Right cardiac atrium (tissue), 5 donors: Measurements from ENCODE around the gene CERK. TPM values are rescaled to one million over a fixed set of nuclear protein-coding genes. Genes with fewer than 3 reads are reported as not detected.

Experiments
- ATAC-seq, 2 donors: fragments of 200-7000 bp; cut with Tn5 transposase; one replicate each; pipeline versions ENCODE4 v1.8.0 to v1.9.1; 2020; ENCODE audit warnings: moderate library complexity in 2 of 2, mild to moderate bottlenecking in 1 of 2
- DNase-seq, 3 donors: peaks; one replicate each; pipeline ENCODE4 v3.0.0-alpha.2; 2020
- H3K27ac ChIP-seq: one replicate; pipeline ENCODE4 v1.5.1; 2013; ENCODE audit warnings: mild to moderate bottlenecking, low read length, control low read depth, moderate library complexity
- H3K27me3 ChIP-seq: one replicate; pipeline ENCODE4 v1.6.1; 2013; ENCODE audit not compliant: control insufficient read depth, insufficient read depth
- H3K4me1 ChIP-seq: one replicate; pipeline ENCODE4 v1.6.1; 2013; ENCODE audit warnings: low read length; ENCODE audit not compliant: control insufficient read depth, insufficient read depth
- H3K4me3 ChIP-seq: one replicate; pipeline ENCODE4 v1.5.1; 2013; ENCODE audit warnings: low read length, control low read depth
- H3K9me3 ChIP-seq: one replicate; pipeline ENCODE4 v1.6.1; 2013; ENCODE audit warnings: low read length; ENCODE audit not compliant: control insufficient read depth
- WGBS: extraction: QIAGEN DNeasy Blood & Tissue Kit; methylation state at CpG from one replicate; pipeline ENCODE4 v1.1.7; 2013; 5-methylcytosine and 5-hydroxymethylcytosine counted together
- intact Hi-C, 4 donors: fragments of 100-400 bp; cut with DNase I; formaldehyde crosslinking; loops; one replicate each; pipeline versions ENCODE4 v1.11.0 to v1.14.0; 2022 to 2023
- polyA plus RNA-seq: library from polyadenylated mRNA; stranded (reverse); fragments of 200-250 nt; gene quantifications from one replicate; pipeline ENCODE4 v1.2.3, GENCODE V29; 2013
- total RNA-seq, 4 donors: library from RNA; stranded (reverse); fragmentation: NEBNext Ultra II Directional; extraction: Animal tissue kit (Norgen Biotek cat#: 25700); gene quantifications; one replicate each; pipeline ENCODE4 v1.2.1, GENCODE V29; 2021
- donor health status: healthy with polysubstance abuse.
- donor health status: DM: no; HTN: yes; CAD: no.
- donor health status: DM: no; HTN: no; CAD: no.
- donor health status: DM: no; HTN: yes; CAD: no; lungs with severe emphysema.
- donor health status: DM: yes; HTN: yes; CAD: no.

Gene CERK
- total and polyA plus RNA-seq, 5 donors = 32.6 to 83.5 (median 61.1) TPM

GRCh38 chr22:46668116-46668515 is 69.9 kb downstream of the CERK start:
- intact Hi-C loops = loop anchor here in 1 of 4 donors (5.0 kb wide), 1 partner anchor 106 kb away; no protein-coding TSS in a partner anchor
- ATAC-seq (no peak), DNase-seq (peak; percentile 12 to 53 (median 39))
- Histone ChIP-seq H3K27ac (no peak overlapping the region), H3K9me3 (no peaks in the 10 kb centered on the region), H3K27me3 (no peaks in the 10 kb centered on the region), H3K4me3 (no peak overlapping the region), H3K4me1 (no peaks in the 10 kb centered on the region)
- WGBS = 86% methylated on average over 24 of the region's 24 CpGs

- Histone ChIP-seq H3K4me3 (no peak overlapping the region), H3K9me3 (no peaks in the 10 kb centered on the region), H3K4me1 (no peaks in the 10 kb centered on the region), H3K27ac (no peak overlapping the region), H3K27me3 (no peaks in the 10 kb centered on the region)
- intact Hi-C loops = loop anchor here in 1 of 4 donors (5.0 kb wide), 1 partner anchor 105 kb away; no protein-coding TSS in a partner anchor
- no peak for DNase-seq
- WGBS = 94% methylated on average over 10 of the region's 10 CpGs
- ATAC-seq = no peak
Observed at GRCh38 chr22:46667245-46667623, 70.8 kb downstream of the CERK start.

GRCh38 chr22:46666577-46667244 is 71.3 kb downstream of the CERK start:
- intact Hi-C loops = loop anchor here in 1 of 4 donors (5.0 kb wide), 1 partner anchor 104 kb away; no protein-coding TSS in a partner anchor
- ATAC-seq (no peak), DNase-seq (peak; percentile 9 to 43 (median 25))
- H3K27me3 ChIP-seq = no peaks in the 10 kb centered on the region
- no peaks in the 10 kb centered on the region for H3K4me1 ChIP-seq
- H3K9me3 ChIP-seq = no peaks in the 10 kb centered on the region
- no peak overlapping the region for H3K4me3 ChIP-seq
- H3K27ac ChIP-seq = no peak overlapping the region
- WGBS = 96% methylated on average over 17 of the region's 17 CpGs

GRCh38 chr22:46665751-46666280 is 72.2 kb downstream of the CERK start:
- H3K4me1 ChIP-seq = no peaks in the 10 kb centered on the region
- intact Hi-C loops = loop anchor here in 1 of 4 donors (5.0 kb wide), 1 partner anchor 104 kb away; no protein-coding TSS in a partner anchor
- DNase-seq = peak; percentile 10 to 47 (median 22)
- ATAC-seq = no peak
- no peaks in the 10 kb centered on the region for H3K27me3 ChIP-seq
- H3K27ac ChIP-seq = no peak overlapping the region
- no peak overlapping the region for H3K4me3 ChIP-seq
- 95% methylated on average over 18 of the region's 18 CpGs for WGBS
- no peaks in the 10 kb centered on the region for H3K9me3 ChIP-seq

- peak; percentile 21 to 77 (median 38) for DNase-seq
Observed at GRCh38 chr22:46665151-46665695, 72.8 kb downstream of the CERK start.

GRCh38 chr22:46664301-46664855 is 73.7 kb downstream of the CERK start:
- H3K9me3 ChIP-seq = no peaks in the 10 kb centered on the region
- DNase-seq = peak; percentile 10 to 50 (median 48)
- no peak for ATAC-seq
- no peaks in the 10 kb centered on the region for H3K27me3 ChIP-seq
- intact Hi-C loops = no loop called here
- 91% methylated on average over 13 of the region's 13 CpGs for WGBS
- no peak overlapping the region for H3K27ac ChIP-seq
- H3K4me1 ChIP-seq = no peaks in the 10 kb centered on the region
- H3K4me3 ChIP-seq = no peak overlapping the region

More at GRCh38 chr22:46665151-46665695, 72.8 kb downstream of the CERK start:
- Histone ChIP-seq H3K4me1 (no peaks in the 10 kb centered on the region), H3K27ac (no peak overlapping the region), H3K9me3 (no peaks in the 10 kb centered on the region), H3K27me3 (no peaks in the 10 kb centered on the region), H3K4me3 (no peak overlapping the region)
- 95% methylated on average over 21 of the region's 21 CpGs for WGBS
- ATAC-seq = no peak
- intact Hi-C loops = loop anchor here in 1 of 4 donors (5.0 kb wide), 1 partner anchor 103 kb away; no protein-coding TSS in a partner anchor

GRCh38 chr22:46663436-46664100 is 74.5 kb downstream of the CERK start:
- H3K27ac ChIP-seq = no peak overlapping the region
- no peaks in the 10 kb centered on the region for H3K27me3 ChIP-seq
- WGBS = 91% methylated on average over 28 of the region's 28 CpGs
- no peaks in the 10 kb centered on the region for H3K9me3 ChIP-seq
- H3K4me1 ChIP-seq = no peaks in the 10 kb centered on the region
- intact Hi-C loops = no loop called here
- ATAC-seq (no peak), DNase-seq (peak; percentile 12 to 57 (median 33))
- no peak overlapping the region for H3K4me3 ChIP-seq

- Histone ChIP-seq H3K4me1 (no peaks in the 10 kb centered on the region), H3K27ac (no peak overlapping the region), H3K4me3 (no peak overlapping the region), H3K27me3 (no peaks in the 10 kb centered on the region), H3K9me3 (no peaks in the 10 kb centered on the region)
- WGBS = 86% methylated on average over 26 of the region's 26 CpGs
- ATAC-seq (no peak), DNase-seq (peak in 2 of 3 donors; percentile 11 to 51)
- intact Hi-C loops = no loop called here
Observed at GRCh38 chr22:46663001-46663400, 75.1 kb downstream of the CERK start.

- intact Hi-C loops = no loop called here
- no peaks in the 10 kb centered on the region for H3K4me1 ChIP-seq
- ATAC-seq (no peak), DNase-seq (peak in 2 of 3 donors; percentile 11 to 46)
- H3K4me3 ChIP-seq = no peak overlapping the region
- WGBS = 86% methylated on average over 15 of the region's 15 CpGs
- no peak overlapping the region for H3K27ac ChIP-seq
- no peaks in the 10 kb centered on the region for H3K27me3 ChIP-seq
- H3K9me3 ChIP-seq = no peaks in the 10 kb centered on the region
Observed at GRCh38 chr22:46662226-46662625, 75.8 kb downstream of the CERK start.

- peak overlapping the region; percentile 16 for H3K27ac ChIP-seq
- ATAC-seq (peak in 1 of 2 donors; percentile 51), DNase-seq (peak; percentile 40 to 53 (median 42))
- 72% methylated on average over 22 of the region's 22 CpGs for WGBS
- H3K9me3 ChIP-seq = no peaks in the 10 kb centered on the region
- no peak overlapping the region for H3K4me3 ChIP-seq
- H3K4me1 ChIP-seq = no peaks in the 10 kb centered on the region
- no peaks in the 10 kb centered on the region for H3K27me3 ChIP-seq
- intact Hi-C loops = no loop called here
Observed at GRCh38 chr22:46661221-46661851, 76.7 kb downstream of the CERK start.
